HG03460 (cell line): ENCODE results near the gene RPS17.
"Not testable (repeated sequence)": the region's sequence is repeated elsewhere in the genome, so short reads cannot be mapped to it uniquely, and the experiment has no call there.

Experiments
- ATAC-seq: cut with Tn5 transposase; IDR thresholded peaks from one replicate; pipeline ENCODE4 v1.9.1; 2021; ENCODE audit not compliant: unreplicated experiment

The RPS17 gene

GRCh38 chr15:82530006-82530405 is 10.3 kb downstream of the RPS17 start:
- ATAC-seq: no peak

GRCh38 chr15:82513587-82513986 is 26.7 kb downstream of the RPS17 start:
- ATAC-seq: not testable (repeated sequence)

- not testable (repeated sequence) for ATAC-seq
These were observed 32.6 kb downstream of the RPS17 start for GRCh38 chr15:82507693-82508092.

GRCh38 chr15:82507087-82507486 is 33.2 kb downstream of the RPS17 start:
- ATAC-seq: not testable (repeated sequence)

GRCh38 chr15:82505842-82506241 is 34.4 kb downstream of the RPS17 start:
- ATAC-seq: not testable (repeated sequence)

GRCh38 chr15:82504074-82504473 is 36.2 kb downstream of the RPS17 start:
- ATAC-seq: not testable (repeated sequence)

GRCh38 chr15:82502700-82503339 is 37.4 kb downstream of the RPS17 start:
- not testable (repeated sequence) for ATAC-seq

- not testable (repeated sequence) for ATAC-seq
These were observed 39.5 kb downstream of the RPS17 start for GRCh38 chr15:82500772-82501171.

GRCh38 chr15:82497978-82498377 is 42.3 kb downstream of the RPS17 start:
- not testable (repeated sequence) for ATAC-seq

- not testable (repeated sequence) for ATAC-seq
These were observed 52.0 kb downstream of the RPS17 start for GRCh38 chr15:82488250-82488649.

- not testable (repeated sequence) for ATAC-seq
These were observed 53.2 kb downstream of the RPS17 start for GRCh38 chr15:82487045-82487444.
